Fibroblast of mammary gland (primary cell): ENCODE measurements around the gene PALLD.

Experiments
- DNase-seq: peaks from one replicate; pipeline ENCODE4 v3.0.0-alpha.2; 2010; ENCODE audit warnings: low read depth
- H3K4me3 ChIP-seq: 2 replicates; pipeline ENCODE4 v1.5.1; 2011; ENCODE audit warnings: low read depth, mild to moderate bottlenecking, low read length, moderate library complexity; ENCODE audit not compliant: control insufficient read depth
- TF ChIP-seq, protein P1 (sequence below): conservative IDR thresholded peaks from 2 replicates; pipeline ENCODE4 v1.5.1; 2011; ENCODE audit warnings: low read depth, low read length, inconsistent platforms; ENCODE audit not compliant: control insufficient read depth, insufficient read depth

The PALLD gene

GRCh38 chr4:168893807-168894206 is 397.0 kb downstream of the PALLD start:
- H3K4me3 ChIP-seq = no peak overlapping the region
- DNase-seq = no peak
- TF ChIP-seq, protein P1, sequence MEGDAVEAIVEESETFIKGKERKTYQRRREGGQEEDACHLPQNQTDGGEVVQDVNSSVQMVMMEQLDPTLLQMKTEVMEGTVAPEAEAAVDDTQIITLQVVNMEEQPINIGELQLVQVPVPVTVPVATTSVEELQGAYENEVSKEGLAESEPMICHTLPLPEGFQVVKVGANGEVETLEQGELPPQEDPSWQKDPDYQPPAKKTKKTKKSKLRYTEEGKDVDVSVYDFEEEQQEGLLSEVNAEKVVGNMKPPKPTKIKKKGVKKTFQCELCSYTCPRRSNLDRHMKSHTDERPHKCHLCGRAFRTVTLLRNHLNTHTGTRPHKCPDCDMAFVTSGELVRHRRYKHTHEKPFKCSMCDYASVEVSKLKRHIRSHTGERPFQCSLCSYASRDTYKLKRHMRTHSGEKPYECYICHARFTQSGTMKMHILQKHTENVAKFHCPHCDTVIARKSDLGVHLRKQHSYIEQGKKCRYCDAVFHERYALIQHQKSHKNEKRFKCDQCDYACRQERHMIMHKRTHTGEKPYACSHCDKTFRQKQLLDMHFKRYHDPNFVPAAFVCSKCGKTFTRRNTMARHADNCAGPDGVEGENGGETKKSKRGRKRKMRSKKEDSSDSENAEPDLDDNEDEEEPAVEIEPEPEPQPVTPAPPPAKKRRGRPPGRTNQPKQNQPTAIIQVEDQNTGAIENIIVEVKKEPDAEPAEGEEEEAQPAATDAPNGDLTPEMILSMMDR = no peak

- TF ChIP-seq, protein P1 = no peak
- peak; percentile 52 for DNase-seq
- H3K4me3 ChIP-seq = no peak overlapping the region
Observed at GRCh38 chr4:168900080-168900479, 403.2 kb downstream of the PALLD start.

DNA sequence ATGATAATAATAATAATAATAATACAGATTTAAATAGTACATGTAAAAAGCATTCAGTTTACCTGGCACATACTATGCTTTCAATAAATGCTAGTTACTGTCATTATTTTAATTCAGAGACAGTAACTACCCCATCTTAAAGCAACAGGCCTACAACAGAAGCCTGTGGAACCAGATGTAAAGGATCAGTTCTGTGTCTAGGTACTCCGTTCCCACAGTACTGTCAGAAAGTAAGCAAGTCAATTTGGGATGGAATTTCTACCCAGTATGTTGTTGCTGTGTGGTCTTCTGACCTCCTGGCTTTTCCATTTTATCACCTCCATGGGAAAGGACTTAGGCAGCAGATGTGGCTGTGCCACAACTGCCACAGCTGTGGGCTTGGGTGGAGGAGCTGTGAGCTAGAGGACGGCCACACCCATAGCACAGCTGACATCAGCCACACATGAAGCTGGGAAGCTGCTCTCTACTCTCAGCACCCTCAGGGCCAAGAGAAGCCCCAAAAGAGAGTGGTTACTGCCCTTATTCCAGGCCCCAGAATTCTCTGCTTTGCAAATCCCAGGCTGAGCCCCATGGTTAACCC is 410.4 kb downstream of the PALLD start:
- no peak overlapping the region for H3K4me3 ChIP-seq
- TF ChIP-seq, protein P1 = no peak
- peak; percentile 22 for DNase-seq

DNA sequence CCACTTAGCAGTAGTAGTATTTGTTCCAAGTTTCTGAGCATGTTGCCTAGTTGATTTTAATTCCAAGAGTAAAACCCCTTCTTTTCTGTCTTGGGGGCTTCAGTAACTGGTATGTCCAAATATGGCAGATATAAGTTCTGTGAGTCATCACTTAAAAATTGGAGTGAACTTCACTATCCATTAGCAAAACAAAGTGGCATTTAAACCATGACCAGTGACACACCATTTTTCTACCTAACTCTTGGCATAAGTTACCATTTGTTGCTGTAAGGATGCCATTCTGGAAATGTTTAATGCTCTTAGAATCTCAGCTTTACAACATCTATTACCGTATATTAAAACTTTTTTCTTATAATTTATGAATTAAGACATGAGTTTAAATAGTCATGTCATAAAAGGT is 411.2 kb downstream of the PALLD start:
- H3K4me3 ChIP-seq = no peak overlapping the region
- peak; percentile 37 for DNase-seq
- TF ChIP-seq, protein P1 = no peak

- DNase-seq = no peak
- TF ChIP-seq, protein P1 = no peak
- no peak overlapping the region for H3K4me3 ChIP-seq
Observed at GRCh38 chr4:168908851-168909273, 412.0 kb downstream of the PALLD start.

- TF ChIP-seq, protein P1 = no peak
- no peak overlapping the region for H3K4me3 ChIP-seq
- DNase-seq = no peak
Observed at GRCh38 chr4:168914095-168914494, 417.2 kb downstream of the PALLD start.
